ENCODE measurements around the gene S100A2.

S100A2 gene

GRCh38 chr1:153565529-153566374 lies at the start of gene S100A2:
Gene S100A2, minus strand, starts transcription at chr1:153565844. Its CDS starts 1,967 bp downstream, at chr1:153563877.
- peak; percentile 81 for DNase-seq

- no peak for DNase-seq
Measured at GRCh38 chr1:153615406-153615805, 49.8 kb upstream of the S100A2 start.

GRCh38 chr1:153614906-153615305 lies 49.3 kb upstream of the S100A2 start:
- no peak for DNase-seq

GRCh38 chr1:153614189-153614900 lies 48.7 kb upstream of the S100A2 start:
- no peak for DNase-seq

- no peak for DNase-seq
Measured at GRCh38 chr1:153613406-153613805, 47.8 kb upstream of the S100A2 start.

GRCh38 chr1:153612755-153613331 lies 47.2 kb upstream of the S100A2 start, which contains the start of gene S100A16:
Gene S100A16, minus strand, starts transcription at chr1:153613137. Its CDS starts 4,986 bp downstream, at chr1:153608151.
- DNase-seq = no peak

GRCh38 chr1:153612111-153612754 lies 46.6 kb upstream of the S100A2 start:
- no peak for DNase-seq

GRCh38 chr1:153611356-153611755 lies 45.7 kb upstream of the S100A2 start:
- no peak for DNase-seq

- no peak for DNase-seq
Measured at GRCh38 chr1:153610811-153611301, 45.2 kb upstream of the S100A2 start.

- DNase-seq = no peak
Measured at GRCh38 chr1:153610334-153610733, 44.7 kb upstream of the S100A2 start.

GRCh38 chr1:153609585-153609907 lies 43.9 kb upstream of the S100A2 start:
- no peak for DNase-seq

- DNase-seq = no peak
Measured at GRCh38 chr1:153608742-153609584, 43.3 kb upstream of the S100A2 start.

GRCh38 chr1:153608089-153608682 lies 42.5 kb upstream of the S100A2 start:
- DNase-seq = no peak

GRCh38 chr1:153607381-153607780 lies 41.7 kb upstream of the S100A2 start:
- no peak for DNase-seq

- DNase-seq = no peak
Measured at GRCh38 chr1:153606194-153606593, 40.5 kb upstream of the S100A2 start.

GRCh38 chr1:153602749-153603148 lies 37.1 kb upstream of the S100A2 start:
- DNase-seq = no peak

GRCh38 chr1:153599847-153600246 lies 34.2 kb upstream of the S100A2 start:
- DNase-seq = no peak

- no peak for DNase-seq
Measured at GRCh38 chr1:153598309-153599172, 32.9 kb upstream of the S100A2 start.

- no peak for DNase-seq
Measured at GRCh38 chr1:153597206-153597605, 31.6 kb upstream of the S100A2 start.

- DNase-seq = no peak
Measured at GRCh38 chr1:153592748-153593147, 27.1 kb upstream of the S100A2 start.

- DNase-seq = no peak
Measured at GRCh38 chr1:153588482-153588881, 22.8 kb upstream of the S100A2 start.
